Activated gamma-delta T cell treated with anti-CD3 and anti-CD28 coated beads, Interleukin-2, amount 50 U/mL, for 16 hours (primary cell): ENCODE results near the gene GPR33.
"Not testable (repeated sequence)": the region's sequence is repeated elsewhere in the genome, so short reads cannot be mapped to it uniquely, and the experiment has no call there.

Experiments used
- DNase-seq: peaks from one replicate; pipeline ENCODE4 v3.0.0-alpha.2; 2020; ENCODE audit warnings: low read depth

Gene GPR33

DNA sequence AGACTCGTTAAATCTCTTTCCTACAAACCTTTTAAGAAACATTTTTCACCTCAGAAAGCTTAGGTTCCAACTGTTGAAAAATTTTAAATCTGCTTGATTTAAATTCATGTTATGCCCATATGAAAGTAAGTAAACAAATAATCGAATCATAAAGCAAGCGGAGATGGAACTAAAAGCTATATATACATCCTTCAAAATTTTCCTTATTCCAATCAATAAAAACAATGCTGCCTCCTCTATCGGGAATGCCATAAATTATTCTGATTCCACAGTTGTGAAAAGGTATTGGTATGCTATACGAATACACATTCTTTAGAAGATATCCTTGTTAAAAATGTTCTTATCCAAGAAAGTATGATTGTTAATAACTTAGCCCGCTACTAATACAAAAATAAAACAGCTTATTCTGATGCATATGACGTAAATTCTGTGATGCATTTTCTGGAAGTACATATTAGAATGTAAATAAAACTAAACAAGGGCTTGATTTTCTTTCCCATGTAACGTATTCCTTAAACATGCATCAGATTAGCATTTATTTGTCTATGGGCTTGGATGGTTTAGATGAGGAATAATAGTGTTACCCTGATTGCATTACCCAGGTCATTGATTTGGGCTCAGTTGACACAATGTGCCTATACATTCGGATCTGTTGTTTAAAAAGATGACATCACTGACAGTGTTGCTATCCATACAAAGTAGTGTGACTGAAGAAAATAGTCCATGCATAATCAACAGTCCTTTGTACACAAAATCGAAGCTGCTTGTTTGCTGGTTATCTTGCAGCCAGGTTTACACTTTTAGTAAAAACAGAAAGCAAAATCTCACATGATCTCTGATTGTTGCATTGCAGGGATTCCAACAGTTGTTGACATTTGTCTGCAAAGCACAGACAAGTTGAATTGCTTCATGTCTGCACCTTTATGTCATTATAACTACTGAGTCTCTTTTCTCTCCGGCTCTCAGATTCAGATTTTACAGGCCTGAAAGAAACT is 29.9 kb downstream of the GPR33 start:
- no peak for DNase-seq

DNA sequence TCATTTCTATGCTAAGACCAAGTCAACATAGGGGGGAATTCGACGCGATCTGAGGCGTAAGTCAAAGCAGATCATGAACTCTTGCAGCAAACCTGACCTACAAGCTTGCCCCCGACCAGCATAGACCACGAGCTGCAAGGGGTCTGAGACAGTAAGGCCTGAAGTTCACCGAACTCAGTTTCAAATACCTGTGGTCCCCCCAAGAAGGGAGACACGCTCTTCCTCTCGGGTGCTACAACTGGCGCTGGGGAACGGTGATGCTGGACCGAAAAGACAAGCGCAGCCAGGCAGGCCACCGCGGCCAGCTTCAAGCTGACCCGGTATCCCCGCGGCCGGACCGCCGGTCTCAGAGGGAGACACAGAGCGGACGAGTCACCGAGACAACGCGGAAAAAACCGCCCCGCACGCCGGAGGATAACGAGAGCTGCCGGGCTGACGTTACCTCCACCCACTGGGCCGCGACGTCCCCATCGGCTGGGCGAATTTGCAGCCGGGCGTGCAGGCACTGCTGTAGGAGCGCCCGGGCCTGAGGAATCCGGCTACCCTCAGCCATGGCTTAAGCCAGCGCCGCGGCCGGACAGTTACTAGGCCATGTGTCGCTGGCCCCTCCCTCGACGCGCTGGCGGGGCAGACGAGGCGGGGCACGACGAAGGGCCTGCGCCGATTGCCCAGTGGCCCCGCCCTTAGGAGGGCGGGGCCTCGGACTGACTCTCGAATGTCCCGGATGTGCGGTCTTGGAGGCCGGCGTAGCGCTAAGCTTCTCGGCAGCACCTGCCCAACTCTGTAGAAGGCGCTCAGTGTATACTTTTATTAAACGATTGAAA is 30.8 kb downstream of the GPR33 start, which contains the start of gene DTD2:
Gene DTD2 (minus strand): TSS at position 666 of the 824 bp plus-strand sequence. CDS start 113 bp downstream, at position 553.
- peak; percentile 89 for DNase-seq

DNA sequence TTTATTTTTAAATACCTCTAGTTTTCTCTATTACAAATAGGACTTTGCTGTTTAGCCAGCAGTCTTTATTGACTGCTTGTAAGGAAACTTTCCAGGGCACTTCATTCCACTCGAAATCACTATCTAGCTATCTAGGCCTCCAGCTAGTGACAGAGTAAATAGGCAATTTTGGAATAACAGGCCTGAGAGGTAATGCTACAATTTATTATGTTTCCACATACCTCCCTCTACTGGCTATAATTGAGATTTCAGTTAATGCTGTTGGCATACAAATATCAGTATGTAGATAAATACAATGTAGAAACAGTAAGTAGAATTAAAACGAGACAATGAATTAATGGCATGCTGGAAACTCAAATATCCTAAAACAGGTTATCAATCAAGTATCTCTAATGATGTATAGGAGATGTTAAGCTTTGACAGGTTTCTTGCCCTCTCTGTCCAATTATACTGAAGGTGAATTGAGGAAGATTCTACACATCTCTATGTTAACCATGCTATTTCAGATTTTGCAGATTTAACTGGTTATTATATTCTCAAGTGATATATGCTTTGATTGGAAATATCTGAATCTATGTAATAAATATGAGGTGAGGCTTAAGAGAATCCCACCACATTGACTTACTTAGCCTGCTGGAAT is 37.7 kb downstream of the GPR33 start:
- DNase-seq = no peak

DNA sequence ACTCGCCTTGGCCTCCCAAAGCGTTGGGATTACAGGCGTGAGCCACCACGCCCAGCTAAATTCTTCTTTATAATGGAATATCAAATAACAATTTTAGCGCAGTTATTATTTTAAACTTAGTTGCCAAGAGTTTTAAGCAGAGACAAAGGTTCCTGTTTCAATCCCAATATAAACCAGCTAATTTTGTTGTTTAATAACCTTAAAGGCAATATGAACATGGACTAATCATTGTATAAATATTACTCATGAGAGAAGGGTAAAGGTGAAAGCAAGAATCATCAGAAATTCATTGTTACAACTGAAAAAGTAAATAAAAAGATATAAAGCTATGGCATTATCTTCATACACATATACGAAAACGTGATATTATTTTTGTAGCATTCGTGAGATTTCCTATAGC is 38.7 kb downstream of the GPR33 start:
- DNase-seq = no peak

DNA sequence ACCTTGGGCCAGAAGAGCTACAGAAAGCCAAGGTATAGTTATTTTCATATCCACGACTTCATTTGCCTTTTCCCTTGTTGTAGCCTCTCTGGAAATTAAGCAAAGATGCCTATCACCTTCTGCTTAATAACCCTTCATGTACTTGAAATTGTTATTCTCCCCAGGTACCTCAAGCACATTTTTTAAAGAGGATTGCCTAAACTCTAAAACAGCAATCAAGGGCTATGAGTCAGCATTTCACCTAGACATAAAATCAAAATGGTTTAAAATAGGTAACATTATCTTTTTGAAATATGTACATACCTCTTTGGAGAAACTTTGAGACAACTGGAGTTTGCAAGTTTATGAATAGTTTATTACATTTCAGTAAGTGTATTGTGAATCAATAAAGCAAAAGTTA is 42.1 kb downstream of the GPR33 start:
- no peak for DNase-seq

DNA sequence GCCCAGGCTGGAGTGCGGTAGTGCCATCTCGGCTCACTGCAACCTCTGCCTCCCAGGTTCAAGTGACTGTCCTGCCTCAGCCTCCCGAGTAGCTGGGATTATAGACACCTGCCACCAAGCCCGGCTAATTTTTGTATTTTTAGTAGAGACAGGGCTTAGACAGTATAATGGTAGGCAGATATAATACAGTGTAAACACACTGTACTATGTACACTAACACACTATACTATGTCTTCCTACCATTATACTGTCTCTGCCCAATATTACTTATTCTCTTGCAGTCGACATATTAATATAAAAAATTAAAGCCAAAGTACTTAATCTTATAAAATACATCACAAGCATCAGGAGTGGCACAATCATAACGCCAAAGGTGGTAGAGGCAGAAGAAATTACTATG is 45.6 kb downstream of the GPR33 start:
- DNase-seq = no peak

DNA sequence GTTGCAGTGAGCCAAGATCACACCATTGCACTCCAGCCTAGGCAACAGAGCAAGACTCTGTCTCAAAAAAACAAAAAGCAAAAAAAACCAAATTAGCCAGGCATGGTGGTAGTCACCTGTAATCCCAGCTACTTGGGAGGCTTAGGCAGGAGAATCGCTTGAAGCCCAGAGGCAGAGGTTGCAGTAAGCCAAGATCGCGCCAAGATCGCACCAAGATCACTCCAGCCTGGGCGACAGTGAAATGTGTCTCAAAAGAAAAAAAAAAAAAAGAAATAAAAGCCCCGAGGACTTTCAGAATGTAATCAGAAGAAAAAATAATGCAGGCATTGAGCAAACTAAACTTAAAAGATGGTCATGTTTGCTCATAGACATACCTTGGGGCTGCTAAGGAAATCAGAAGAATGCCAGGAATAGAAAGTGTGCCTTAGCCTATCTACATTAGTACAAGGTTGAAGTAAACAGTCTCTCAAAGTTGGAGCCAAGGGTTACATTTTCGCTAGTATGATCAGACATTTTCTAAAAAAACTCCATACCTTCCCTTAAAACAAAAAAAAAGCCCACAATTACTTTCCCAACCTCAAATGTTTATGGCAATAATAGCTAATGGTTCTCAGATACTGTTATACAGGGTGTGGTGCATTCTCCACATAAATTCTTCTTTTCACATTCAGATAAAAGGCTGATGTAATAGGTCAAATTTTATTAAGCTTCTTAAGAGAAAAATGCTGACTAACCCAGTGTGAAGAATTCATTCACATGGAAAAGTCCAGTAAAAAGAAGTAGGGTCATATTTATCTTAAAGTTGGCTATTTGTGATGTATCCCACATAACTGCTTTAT is 46.3 kb downstream of the GPR33 start:
- DNase-seq = no peak

DNA sequence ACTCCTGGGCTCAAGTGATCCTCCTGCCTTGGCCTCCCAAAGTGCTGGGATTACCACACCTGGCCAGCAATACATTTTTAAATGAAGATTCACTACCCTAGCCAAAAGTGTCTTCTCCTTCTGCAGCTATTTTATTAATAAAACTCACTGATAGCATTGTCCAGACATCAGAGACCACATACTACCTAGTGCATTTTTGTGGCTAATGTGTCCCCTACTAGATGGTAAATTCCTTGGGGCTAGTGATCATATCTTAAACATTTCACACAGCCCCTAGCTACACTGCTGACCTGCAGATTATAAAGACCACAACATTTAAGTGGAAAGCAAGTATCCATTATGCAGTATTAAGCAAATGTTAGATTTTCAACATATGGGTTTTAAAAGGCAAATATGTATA is 47.6 kb downstream of the GPR33 start:
- DNase-seq = no peak

DNA sequence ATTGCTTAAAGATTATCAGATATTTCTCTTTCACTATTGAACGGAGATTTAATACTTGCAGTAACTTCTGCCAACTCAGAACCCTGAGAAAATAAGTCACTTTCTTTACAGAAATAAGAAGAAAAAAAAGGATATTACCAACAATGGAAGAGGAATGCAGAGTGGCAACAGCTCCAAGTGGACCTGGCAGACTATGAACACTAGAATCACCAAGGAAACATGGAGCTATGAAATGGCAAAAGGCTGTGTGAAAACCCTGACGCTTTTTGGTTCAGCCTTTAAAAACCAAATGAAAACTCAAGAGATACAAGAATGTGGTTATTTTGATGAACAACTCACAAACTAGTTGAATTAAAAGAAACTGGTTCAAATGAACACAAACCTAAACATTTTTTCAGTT is 48.3 kb downstream of the GPR33 start:
- no peak for DNase-seq

DNA sequence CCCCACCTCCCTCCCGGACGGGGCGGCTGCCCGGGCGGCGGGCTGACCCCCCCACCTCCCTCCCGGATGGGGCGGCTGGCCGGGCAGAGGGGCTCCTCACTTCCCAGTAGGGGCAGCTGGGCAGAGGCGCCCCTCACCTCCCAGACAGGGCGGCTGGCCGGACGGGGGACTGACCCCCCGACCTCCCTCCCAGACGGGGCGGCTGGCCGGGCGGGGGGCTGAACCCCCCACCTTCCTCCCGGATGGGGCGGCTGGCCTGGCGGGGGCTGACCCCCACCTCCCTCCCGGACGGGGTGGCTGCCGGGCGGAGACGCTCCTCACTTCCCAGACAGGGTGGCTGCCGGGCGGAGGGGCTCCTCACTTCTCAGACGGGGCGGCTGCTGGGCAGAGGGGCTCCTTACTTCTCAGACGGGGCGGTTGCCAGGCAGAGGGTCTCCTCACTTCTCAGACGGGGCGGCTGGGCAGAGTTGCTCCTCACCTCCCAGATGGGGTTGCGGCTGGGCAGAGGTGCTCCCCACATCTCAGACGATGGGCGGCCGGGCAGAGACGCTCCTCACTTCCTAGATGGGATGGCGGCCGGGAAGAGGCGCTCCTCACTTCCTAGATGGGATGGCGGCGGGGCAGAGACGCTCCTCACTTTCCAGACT is 50.7 kb downstream of the GPR33 start:
- DNase-seq = not testable (repeated sequence)

DNA sequence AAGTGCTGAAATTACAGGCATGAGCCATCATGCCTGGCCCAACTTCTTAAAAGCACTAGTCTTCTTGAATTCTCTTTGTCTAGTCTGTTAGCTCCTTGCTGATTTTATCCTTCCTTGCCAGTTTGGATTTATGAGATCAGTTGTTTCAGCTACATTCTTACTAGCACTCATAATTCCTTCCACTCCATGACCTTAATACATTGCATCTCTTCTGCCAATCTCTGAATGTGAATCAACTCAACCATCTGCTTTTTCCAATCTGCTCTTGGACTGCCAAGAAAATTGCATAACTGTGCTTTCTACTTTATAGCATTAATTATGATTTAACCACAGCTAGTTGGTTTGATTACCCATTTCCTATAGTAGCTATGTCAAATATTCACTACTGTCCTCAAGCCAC is 52.6 kb downstream of the GPR33 start:
- DNase-seq = no peak
